IMR-90 (cell line): ENCODE measurements around the gene NADK2. TPM values are rescaled to one million over a fixed set of nuclear protein-coding genes. Genes with fewer than 3 reads are reported as not detected.

Source experiments
- BHLHE40 ChIP-seq: fragments of 150-350 bp; IDR thresholded peaks from 2 replicates; pipeline ENCODE4 v1.6.1; 2016; ENCODE audit warnings: mild to moderate bottlenecking, low read depth, low read length
- MAZ ChIP-seq: IDR thresholded peaks from 2 replicates; pipeline ENCODE4 v1.6.1; 2012; ENCODE audit warnings: low read depth, mild to moderate bottlenecking, low read length, improper control_type of control experiment, moderate library complexity, borderline replicate concordance
- RFX5 ChIP-seq: IDR thresholded peaks from 2 replicates; pipeline ENCODE4 v1.8.0; 2012; ENCODE audit warnings: low read depth, mild to moderate bottlenecking, low read length, moderate library complexity
- polyA plus RNA-seq, 3 experiments: library from polyadenylated mRNA; depleted of rRNA; stranded (reverse); fragments of >200 nt; gene quantifications; 2 replicates each; pipeline ENCODE4 v1.2.3, GENCODE V29; 2012; ENCODE audit warnings: low replicate concordance in 1 of 3
- total RNA-seq: library from RNA; depleted of rRNA; stranded (reverse); fragments of >200 nt; gene quantifications from 2 replicates; pipeline ENCODE4 v1.2.3, GENCODE V29; 2012
- TF ChIP-seq, protein P1 (sequence below): fragments of 150-350 bp; IDR thresholded peaks from 2 replicates; pipeline ENCODE4 v1.6.1; 2016; ENCODE audit warnings: low read depth, mild to moderate bottlenecking, low read length, moderate library complexity, borderline replicate concordance
- TF ChIP-seq, protein P2 (sequence below): fragments of 150-350 bp; IDR thresholded peaks from 2 replicates; pipeline ENCODE4 v1.6.1; 2017; ENCODE audit warnings: mild to moderate bottlenecking, antibody characterized with exemption, low read length, low read depth

Gene NADK2
- total and polyA plus RNA-seq, 2 of the 4 experiments (the other 2 are of a cell fraction): 7.4 to 17.4 TPM

DNA sequence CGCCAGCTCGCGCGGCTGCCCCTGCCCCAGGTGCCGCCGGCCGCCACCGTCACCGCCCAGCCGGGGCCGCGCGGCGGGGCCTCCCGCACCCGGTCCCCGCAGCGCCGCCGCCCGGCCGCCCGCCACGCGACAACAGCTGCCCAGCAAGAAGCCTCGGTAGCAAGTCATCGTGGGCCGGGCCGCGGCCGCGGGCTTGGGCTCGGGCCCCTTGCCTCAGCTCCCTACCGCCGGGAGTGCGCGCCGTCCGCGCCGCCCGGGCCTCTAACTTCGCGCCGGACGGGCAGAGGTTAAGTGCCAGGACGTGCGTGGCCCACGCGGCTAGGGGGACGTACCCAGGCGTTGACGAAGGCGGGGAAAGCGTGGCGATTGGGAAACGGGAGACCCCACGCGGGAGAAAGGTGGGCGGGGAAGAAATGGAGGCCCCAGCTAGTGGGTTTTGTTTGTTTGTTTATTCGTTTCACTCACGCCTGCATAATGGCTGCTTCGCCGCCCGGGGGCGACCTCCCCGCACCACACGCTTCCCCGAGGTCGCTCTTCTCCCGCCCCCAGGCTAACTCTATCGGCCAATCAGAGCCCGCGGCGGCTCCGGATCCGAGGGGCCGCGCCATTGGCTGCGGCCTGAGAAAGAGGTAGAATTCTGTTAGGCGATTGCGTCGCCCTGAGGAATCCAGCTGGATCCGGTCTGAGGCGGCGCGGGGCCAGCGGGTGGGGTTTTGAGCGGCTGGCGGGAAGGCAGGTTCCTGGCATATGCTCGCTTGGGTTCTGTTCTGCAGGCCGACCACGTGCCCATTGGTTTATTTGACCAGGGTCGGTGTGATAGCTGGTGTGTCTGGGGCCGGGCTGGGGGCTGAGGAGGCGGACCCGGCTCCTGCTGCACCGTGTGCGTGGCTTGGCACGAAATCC, at the start of gene NADK2 (continued):
- TF ChIP-seq, protein P1, sequence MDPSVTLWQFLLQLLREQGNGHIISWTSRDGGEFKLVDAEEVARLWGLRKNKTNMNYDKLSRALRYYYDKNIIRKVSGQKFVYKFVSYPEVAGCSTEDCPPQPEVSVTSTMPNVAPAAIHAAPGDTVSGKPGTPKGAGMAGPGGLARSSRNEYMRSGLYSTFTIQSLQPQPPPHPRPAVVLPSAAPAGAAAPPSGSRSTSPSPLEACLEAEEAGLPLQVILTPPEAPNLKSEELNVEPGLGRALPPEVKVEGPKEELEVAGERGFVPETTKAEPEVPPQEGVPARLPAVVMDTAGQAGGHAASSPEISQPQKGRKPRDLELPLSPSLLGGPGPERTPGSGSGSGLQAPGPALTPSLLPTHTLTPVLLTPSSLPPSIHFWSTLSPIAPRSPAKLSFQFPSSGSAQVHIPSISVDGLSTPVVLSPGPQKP: no peak
- peak; percentile 72; the same call in 1 of the 2 replicates for TF ChIP-seq MAZ
- TF ChIP-seq, protein P2, sequence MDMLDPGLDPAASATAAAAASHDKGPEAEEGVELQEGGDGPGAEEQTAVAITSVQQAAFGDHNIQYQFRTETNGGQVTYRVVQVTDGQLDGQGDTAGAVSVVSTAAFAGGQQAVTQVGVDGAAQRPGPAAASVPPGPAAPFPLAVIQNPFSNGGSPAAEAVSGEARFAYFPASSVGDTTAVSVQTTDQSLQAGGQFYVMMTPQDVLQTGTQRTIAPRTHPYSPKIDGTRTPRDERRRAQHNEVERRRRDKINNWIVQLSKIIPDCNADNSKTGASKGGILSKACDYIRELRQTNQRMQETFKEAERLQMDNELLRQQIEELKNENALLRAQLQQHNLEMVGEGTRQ: peak; percentile 58
- TF ChIP-seq RFX5: no peak
- TF ChIP-seq BHLHE40: peak; percentile 80
